Stimulated activated CD4-positive, alpha-beta T cell treated with anti-CD3 and anti-CD28 coated beads, Interleukin-4, amount 100 ng/mL, for 4 hours (primary cell): ENCODE results near the gene WDR1.

Experiments used
- DNase-seq, 2 experiments: peaks; one replicate each; pipeline ENCODE4 v3.0.0-alpha.2; 2020

The WDR1 gene

GRCh38 chr4:10034612-10035104 lies 81.9 kb downstream of the WDR1 start:
- DNase-seq: no peak

GRCh38 chr4:10034136-10034535 lies 82.5 kb downstream of the WDR1 start:
- DNase-seq: no peak

GRCh38 chr4:10033191-10033881 lies 83.3 kb downstream of the WDR1 start:
- DNase-seq: no peak

- DNase-seq: no peak
Measured at GRCh38 chr4:10032625-10033024, 84.0 kb downstream of the WDR1 start.

GRCh38 chr4:10031668-10032590 lies 84.7 kb downstream of the WDR1 start:
- no peak for DNase-seq

GRCh38 chr4:10030972-10031667 lies 85.5 kb downstream of the WDR1 start:
- no peak for DNase-seq

- no peak for DNase-seq
Measured at GRCh38 chr4:10029403-10029802, 87.2 kb downstream of the WDR1 start.

GRCh38 chr4:10028910-10029309 lies 87.7 kb downstream of the WDR1 start:
- no peak for DNase-seq

- no peak for DNase-seq
Measured at GRCh38 chr4:10026485-10026884, 90.1 kb downstream of the WDR1 start.

- DNase-seq: no peak
Measured at GRCh38 chr4:10025230-10025806, 91.3 kb downstream of the WDR1 start.
